Measurements from ENCODE around the gene ZNF865.

The ZNF865 gene

GRCh38 chr19:55652311-55653128 is 47.1 kb downstream of the ZNF865 start:
- no peaks in the 10 kb centered on the region for H3K9me3 ChIP-seq (ENCODE audit: control extremely low read depth in 1 of 5, control insufficient read depth in 4 of 5, insufficient read depth in 2 of 5, low read depth in 1 of 5, low read length in 4 of 5)
- H3K4me3 ChIP-seq (ENCODE audit: control insufficient read depth in 1 of 7, extremely low read depth in 1 of 7, insufficient read depth in 4 of 7, low read depth in 2 of 7, low read length in 6 of 7), result no peak overlapping the region
- H3K27me3 ChIP-seq (replicated peaks in 2 of 5; ENCODE audit: control insufficient read depth in 4 of 5, insufficient read depth in 5 of 5, low read length in 4 of 5), result no peaks in the 10 kb centered on the region
- H3K27ac ChIP-seq (ENCODE audit: insufficient read depth in 1 of 2, low read depth in 1 of 2, low read length in 2 of 2, poor library complexity in 1 of 2, severe bottlenecking in 2 of 2), result peak overlapping the region in 1 of 2 experiments; percentile 99
- WGBS (ENCODE audit: insufficient coverage), result 96% methylated on average over 61 of the region's 71 CpGs
- no peak for DNase-seq
- peaks cover 15 to 44% (median 37%) of the 10 kb centered on the region in 4 experiments for H3K4me1 ChIP-seq (ENCODE audit: control extremely low read depth in 1 of 4, control insufficient read depth in 4 of 4, insufficient read depth in 4 of 4, low read length in 3 of 4)
- peaks cover 0 to 37% (median 15%) of the 10 kb centered on the region in 4 experiments for H3K36me3 ChIP-seq (ENCODE audit: control insufficient read depth in 4 of 4, insufficient read depth in 4 of 4, low read length in 3 of 4)
- POLR2A ChIA-PET, result interaction anchor here (1.3 kb wide), 1 partner anchor 14 kb away, joined by 3 read pairs; no protein-coding TSS in a partner anchor
- CTCF ChIA-PET, result interaction anchor here (0.7 to 2.5 kb wide), 8 partner anchors 8 to 32 kb away, joined by 3 to 20 read pairs (median 6); partner anchors contain the start of gene ZNF581

DNA sequence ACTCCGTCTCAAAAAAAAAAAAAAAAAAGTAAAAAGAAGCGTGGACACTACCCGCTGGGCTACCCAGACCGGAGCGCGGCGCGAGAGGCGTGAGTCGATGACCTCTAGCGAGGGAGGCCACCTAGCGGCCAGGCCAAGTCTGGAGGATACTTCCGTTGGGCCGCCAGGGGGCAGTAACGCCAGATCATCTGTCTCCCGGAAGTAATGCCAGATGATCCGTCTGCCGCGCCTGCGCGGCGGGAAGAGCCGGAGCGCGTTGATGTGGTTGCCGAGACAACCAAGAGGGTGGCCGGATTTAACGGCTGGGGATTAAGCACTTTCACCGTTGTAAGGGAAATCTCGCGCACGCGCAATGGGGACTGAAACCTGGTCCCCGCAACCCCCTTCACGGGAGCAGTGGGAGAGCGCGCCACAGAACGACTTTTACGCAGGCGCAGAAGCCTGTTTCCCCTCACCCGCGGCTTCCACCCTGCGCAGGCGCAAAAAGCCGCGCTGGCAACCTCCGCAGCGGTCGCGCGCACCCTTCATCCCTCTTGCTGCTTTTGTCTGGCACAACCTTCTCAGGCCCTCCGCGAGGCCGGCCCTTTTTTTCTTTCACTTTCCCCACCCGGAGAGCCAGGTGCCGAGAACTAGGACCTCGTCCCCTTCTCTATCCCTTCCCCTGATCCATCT is 48.3 kb downstream of the ZNF865 start:
- H3K4me1 ChIP-seq (ENCODE audit: control extremely low read depth in 1 of 4, control insufficient read depth in 4 of 4, insufficient read depth in 4 of 4, low read length in 3 of 4), result peaks cover 18 to 46% (median 42%) of the 10 kb centered on the region in 4 experiments

GRCh38 chr19:55654323-55654867 is 48.9 kb downstream of the ZNF865 start:
- DNase-seq, result peak; percentile 99 to 100 (median 100)
- peaks cover 18 to 46% (median 36%) of the 10 kb centered on the region in 4 experiments for H3K4me1 ChIP-seq (ENCODE audit: control extremely low read depth in 1 of 4, control insufficient read depth in 4 of 4, insufficient read depth in 4 of 4, low read length in 3 of 4)
- no peaks in the 10 kb centered on the region for H3K27me3 ChIP-seq (replicated peaks in 2 of 5; ENCODE audit: control insufficient read depth in 4 of 5, insufficient read depth in 5 of 5, low read length in 4 of 5)
- no peaks in the 10 kb centered on the region for H3K9me3 ChIP-seq (ENCODE audit: control extremely low read depth in 1 of 5, control insufficient read depth in 4 of 5, insufficient read depth in 2 of 5, low read depth in 1 of 5, low read length in 4 of 5)
- peak overlapping the region; percentile 96 to 99 for H3K27ac ChIP-seq (ENCODE audit: insufficient read depth in 1 of 2, low read depth in 1 of 2, low read length in 2 of 2, poor library complexity in 1 of 2, severe bottlenecking in 2 of 2)
- peak overlapping the region; percentile 74 to 95 (median 87) for H3K4me3 ChIP-seq (ENCODE audit: control insufficient read depth in 1 of 7, extremely low read depth in 1 of 7, insufficient read depth in 4 of 7, low read depth in 2 of 7, low read length in 6 of 7)
- ChIA-PET CTCF (interaction anchor here (0.7 to 2.5 kb wide), 8 partner anchors 9 to 28 kb away, joined by 3 to 9 read pairs (median 4); partner anchors contain the start of gene ZNF581), POLR2A (interaction anchor here (0.9 to 1.4 kb wide), 3 partner anchors 12 to 55 kb away, joined by 4 to 6 read pairs (median 4); partner anchors contain the start of gene FIZ1)
- peaks cover 2 to 53% (median 18%) of the 10 kb centered on the region in 4 experiments for H3K36me3 ChIP-seq (ENCODE audit: control insufficient read depth in 4 of 4, insufficient read depth in 4 of 4, low read length in 3 of 4)
- 0% methylated on average over 42 of the region's 52 CpGs for WGBS (ENCODE audit: insufficient coverage)

More for the DNA sequence above, 48.3 kb downstream of the ZNF865 start:
- Histone ChIP-seq H3K4me3 (ENCODE audit: control insufficient read depth in 1 of 7, extremely low read depth in 1 of 7, insufficient read depth in 4 of 7, low read depth in 2 of 7, low read length in 6 of 7) (peak overlapping the region; percentile 74 to 95 (median 87)), H3K27ac (ENCODE audit: insufficient read depth in 1 of 2, low read depth in 1 of 2, low read length in 2 of 2, poor library complexity in 1 of 2, severe bottlenecking in 2 of 2) (peak overlapping the region; percentile 96 to 99), H3K9me3 (ENCODE audit: control extremely low read depth in 1 of 5, control insufficient read depth in 4 of 5, insufficient read depth in 2 of 5, low read depth in 1 of 5, low read length in 4 of 5) (no peaks in the 10 kb centered on the region), H3K36me3 (ENCODE audit: control insufficient read depth in 4 of 4, insufficient read depth in 4 of 4, low read length in 3 of 4) (peaks cover 2 to 47% (median 15%) of the 10 kb centered on the region in 4 experiments), H3K27me3 (replicated peaks in 2 of 5; ENCODE audit: control insufficient read depth in 4 of 5, insufficient read depth in 5 of 5, low read length in 4 of 5) (no peaks in the 10 kb centered on the region)
- peak; percentile 99 for DNase-seq
- CTCF ChIA-PET, result interaction anchor here (0.7 to 2.5 kb wide), 14 partner anchors 8 to 34 kb away, joined by 3 to 20 read pairs (median 5); partner anchors contain the start of gene ZNF581
- POLR2A ChIA-PET, result interaction anchor here (0.7 to 1.4 kb wide), 4 partner anchors 12 to 54 kb away, joined by 3 to 6 read pairs (median 4); partner anchors contain the start of gene FIZ1
- under 1% methylated on average over 50 of the region's 57 CpGs for WGBS (ENCODE audit: insufficient coverage)

GRCh38 chr19:55654868-55655647 is 49.6 kb downstream of the ZNF865 start, which contains the start of gene U2AF2:
U2AF2 (plus strand) TSS chr19:55655035; CDS start chr19:55655105, 70 bp downstream.
- Histone ChIP-seq H3K9me3 (ENCODE audit: control extremely low read depth in 1 of 5, control insufficient read depth in 4 of 5, insufficient read depth in 2 of 5, low read depth in 1 of 5, low read length in 4 of 5) (no peaks in the 10 kb centered on the region), H3K4me3 (ENCODE audit: control insufficient read depth in 1 of 7, extremely low read depth in 1 of 7, insufficient read depth in 4 of 7, low read depth in 2 of 7, low read length in 6 of 7) (peak within 1 kb of the TSS; percentile 79 to 95 (median 87)), H3K27me3 (replicated peaks in 2 of 5; ENCODE audit: control insufficient read depth in 4 of 5, insufficient read depth in 5 of 5, low read length in 4 of 5) (no peaks in the 10 kb centered on the region), H3K4me1 (ENCODE audit: control extremely low read depth in 1 of 4, control insufficient read depth in 4 of 4, insufficient read depth in 4 of 4, low read length in 3 of 4) (peaks cover 18 to 47% (median 36%) of the 10 kb centered on the region in 4 experiments), H3K36me3 (ENCODE audit: control insufficient read depth in 4 of 4, insufficient read depth in 4 of 4, low read length in 3 of 4) (peaks cover 2 to 58% (median 22%) of the 10 kb centered on the region in 4 experiments), H3K27ac (ENCODE audit: insufficient read depth in 1 of 2, low read depth in 1 of 2, low read length in 2 of 2, poor library complexity in 1 of 2, severe bottlenecking in 2 of 2) (peak within 1 kb of the TSS; percentile 96 to 99)
- POLR2A ChIA-PET, result interaction anchor here (0.9 to 1.4 kb wide), 3 partner anchors 13 to 56 kb away, joined by 4 to 6 read pairs (median 4); partner anchors contain the start of gene FIZ1
- CTCF ChIA-PET, result interaction anchor here (0.7 to 2.5 kb wide), 8 partner anchors 10 to 29 kb away, joined by 3 to 9 read pairs (median 4); partner anchors contain the start of gene ZNF581
- under 1% methylated on average over 76 of the region's 95 CpGs for WGBS (ENCODE audit: insufficient coverage)
- DNase-seq, result peak; percentile 93 to 96 (median 95)

- 0% methylated on average over 14 of the region's 19 CpGs for WGBS (ENCODE audit: insufficient coverage)
- POLR2A ChIA-PET, result no interaction called here
These were observed 50.2 kb downstream of the ZNF865 start for GRCh38 chr19:55655648-55656040.

DNA sequence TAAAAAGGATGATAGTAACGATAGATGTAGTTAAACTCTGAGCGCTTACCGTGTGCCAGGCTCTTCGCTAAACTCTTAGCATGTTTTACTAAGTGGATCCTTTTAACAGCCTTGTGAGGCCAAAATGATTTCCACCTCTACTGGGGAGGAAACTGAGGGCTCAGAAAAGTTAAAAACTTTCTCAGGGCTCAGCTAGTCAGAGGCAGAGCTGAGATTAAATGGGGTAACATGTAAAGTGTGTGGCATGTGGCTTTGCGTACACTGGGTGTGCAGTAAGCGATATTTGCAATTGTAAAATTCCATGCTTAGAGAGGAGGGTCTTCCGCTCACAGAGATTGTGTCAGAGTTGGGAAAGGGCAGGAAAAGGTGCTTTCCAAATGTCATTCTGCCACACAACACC is 51.1 kb downstream of the ZNF865 start:
- H3K4me1 ChIP-seq (ENCODE audit: control extremely low read depth in 1 of 4, control insufficient read depth in 4 of 4, insufficient read depth in 4 of 4, low read length in 3 of 4), result peaks cover 18 to 47% (median 36%) of the 10 kb centered on the region in 4 experiments
- peak overlapping the region; percentile 96 to 99 for H3K27ac ChIP-seq (ENCODE audit: insufficient read depth in 1 of 2, low read depth in 1 of 2, low read length in 2 of 2, poor library complexity in 1 of 2, severe bottlenecking in 2 of 2)
- peak overlapping the region in 6 of 7 experiments; percentile 84 to 94 (median 90) for H3K4me3 ChIP-seq (ENCODE audit: control insufficient read depth in 1 of 7, extremely low read depth in 1 of 7, insufficient read depth in 4 of 7, low read depth in 2 of 7, low read length in 6 of 7)
- WGBS (ENCODE audit: insufficient coverage), result 76% methylated on average over 6 of the region's 7 CpGs
- no peak for DNase-seq
- H3K27me3 ChIP-seq (replicated peaks in 2 of 5; ENCODE audit: control insufficient read depth in 4 of 5, insufficient read depth in 5 of 5, low read length in 4 of 5), result no peaks in the 10 kb centered on the region
- peaks cover 2 to 61% (median 31%) of the 10 kb centered on the region in 4 experiments for H3K36me3 ChIP-seq (ENCODE audit: control insufficient read depth in 4 of 4, insufficient read depth in 4 of 4, low read length in 3 of 4)
- H3K9me3 ChIP-seq (ENCODE audit: control extremely low read depth in 1 of 5, control insufficient read depth in 4 of 5, insufficient read depth in 2 of 5, low read depth in 1 of 5, low read length in 4 of 5), result no peaks in the 10 kb centered on the region
- ChIA-PET CTCF (interaction anchor here (1.3 to 3.4 kb wide), 2 partner anchors 15 to 17 kb away, joined by 5 to 18 read pairs; no protein-coding TSS in a partner anchor), POLR2A (interaction anchor here (1.1 kb wide), 1 partner anchor 15 kb away, joined by 3 read pairs; no protein-coding TSS in a partner anchor)

More at GRCh38 chr19:55655648-55656040, 50.2 kb downstream of the ZNF865 start:
- no peak for DNase-seq
- Histone ChIP-seq H3K4me1 (ENCODE audit: control extremely low read depth in 1 of 4, control insufficient read depth in 4 of 4, insufficient read depth in 4 of 4, low read length in 3 of 4) (peaks cover 18 to 47% (median 36%) of the 10 kb centered on the region in 4 experiments), H3K27me3 (replicated peaks in 2 of 5; ENCODE audit: control insufficient read depth in 4 of 5, insufficient read depth in 5 of 5, low read length in 4 of 5) (no peaks in the 10 kb centered on the region), H3K27ac (ENCODE audit: insufficient read depth in 1 of 2, low read depth in 1 of 2, low read length in 2 of 2, poor library complexity in 1 of 2, severe bottlenecking in 2 of 2) (peak overlapping the region; percentile 96 to 99), H3K4me3 (ENCODE audit: control insufficient read depth in 1 of 7, extremely low read depth in 1 of 7, insufficient read depth in 4 of 7, low read depth in 2 of 7, low read length in 6 of 7) (peak overlapping the region; percentile 73 to 94 (median 87)), H3K36me3 (ENCODE audit: control insufficient read depth in 4 of 4, insufficient read depth in 4 of 4, low read length in 3 of 4) (peaks cover 2 to 59% (median 26%) of the 10 kb centered on the region in 4 experiments), H3K9me3 (ENCODE audit: control extremely low read depth in 1 of 5, control insufficient read depth in 4 of 5, insufficient read depth in 2 of 5, low read depth in 1 of 5, low read length in 4 of 5) (no peaks in the 10 kb centered on the region)
- CTCF ChIA-PET, result interaction anchor here (3.4 kb wide), 1 partner anchor 15 kb away, joined by 18 read pairs; no protein-coding TSS in a partner anchor
